HepG2 (cell line): Measurements from ENCODE around the gene INTS14. TPM values are rescaled to one million over a fixed set of nuclear protein-coding genes. Genes with fewer than 3 reads are reported as not detected.

Experiments
- ATAC-seq: fragments of 200-7000 bp; cut with Tn5 transposase; 3 replicates; pipeline ENCODE4 v1.9.1; 2020; ENCODE audit warnings: mild to moderate bottlenecking, moderate library complexity
- BruUV-seq: library from RNA; stranded (reverse); fragments of 400-500 nt; replicated peaks from 2 replicates; lab custom pipeline; 2021; lab: Mats Ljungman, UMichigan
- CTCF ChIA-PET: fragments of 300-600 bp; formaldehyde crosslinking; extraction: SDS; loops from one replicate; lab custom pipeline; 2021; ENCODE audit warnings: low total read pairs, inconsistent platforms, low intra/inter-chr PET ratio; lab: Yijun Ruan, JAX
- POLR2A ChIA-PET: fragments of 350-600 bp; sonication (Branson Sonifier 250); formaldehyde crosslinking; loops from one replicate; lab custom pipeline; 2020; ENCODE audit warnings: antibody characterized with exemption, inconsistent platforms; lab: Yijun Ruan, JAX
- DNase-seq: peaks from one replicate; pipeline ENCODE4 v3.0.0-alpha.2; 2015; ENCODE audit warnings: low spot score
- FAIRE-seq: peaks from 3 replicates; lab custom pipeline; 2011; peaks lifted over from hg19 to GRCh38; lab: Jason Lieb, UNC
- H2AFZ ChIP-seq: one replicate; pipeline ENCODE4 v1.6.1; 2011; ENCODE audit warnings: low read length, inconsistent platforms
- H3K27ac ChIP-seq: fragments of 300-600 bp; 3 replicates; pipeline ENCODE4 v1.8.0; 2011; ENCODE audit warnings: mixed run types, mild to moderate bottlenecking, mixed read lengths, low read length, inconsistent platforms; ENCODE audit not compliant: insufficient read depth; ENCODE audit errors: extremely low read length
- H3K27me3 ChIP-seq, 2 experiments: fragments of 200-600 bp in 1 of 2; 2 replicates in 1 of 2; 3 replicates in 1 of 2; pipeline versions ENCODE4 v1.6.0 to v1.8.0; 2011; ENCODE audit warnings: low read length in 2 of 2, mild to moderate bottlenecking in 2 of 2, moderate library complexity in 2 of 2, inconsistent platforms in 1 of 2; ENCODE audit not compliant: insufficient read depth in 2 of 2, control insufficient read depth in 1 of 2
- H3K36me3 ChIP-seq, 2 experiments: fragments of 200-600 bp in 1 of 2; replicated peaks in 1 of 2; 2 replicates in 1 of 2; 3 replicates in 1 of 2; pipeline versions ENCODE4 v1.5.1 to v1.8.0; 2011; ENCODE audit warnings: low read length in 2 of 2, inconsistent platforms in 1 of 2; ENCODE audit not compliant: insufficient read depth in 2 of 2, control insufficient read depth in 1 of 2
- H3K4me1 ChIP-seq: 2 replicates; pipeline ENCODE4 v1.5.1; 2012; ENCODE audit warnings: low read length, inconsistent platforms; ENCODE audit not compliant: insufficient read depth
- H3K4me2 ChIP-seq: 2 replicates; pipeline ENCODE4 v1.6.0; 2011; ENCODE audit warnings: low read depth, low read length, inconsistent platforms
- H3K4me3 ChIP-seq, 3 experiments: fragments of 200-600 bp in 1 of 3; sonication (generic), shearing (Covaris generic) in 1 of 3; replicated peaks in 1 of 3; 2 replicates each; pipeline ENCODE4 v1.5.1; 2011 to 2016; ENCODE audit warnings: low read length in 3 of 3, inconsistent platforms in 2 of 3, low read depth in 2 of 3, mild to moderate bottlenecking in 2 of 3, control low read depth in 1 of 3, mixed read lengths in 1 of 3; ENCODE audit not compliant: insufficient read depth in 1 of 3
- H3K79me2 ChIP-seq: one replicate; pipeline ENCODE4 v1.6.1; 2011; ENCODE audit warnings: low read length, inconsistent platforms; ENCODE audit not compliant: insufficient read depth
- H3K9ac ChIP-seq: 2 replicates; pipeline ENCODE4 v1.6.0; 2011; ENCODE audit warnings: mild to moderate bottlenecking, low read depth, low read length, inconsistent platforms; ENCODE audit not compliant: insufficient read depth
- H3K9me3 ChIP-seq: 2 replicates; pipeline ENCODE4 v1.5.1; 2012; ENCODE audit warnings: mild to moderate bottlenecking, low read length
- H4K20me1 ChIP-seq: 2 replicates; pipeline ENCODE4 v1.6.0; 2011; ENCODE audit warnings: inconsistent platforms, mild to moderate bottlenecking, low read length, moderate library complexity; ENCODE audit not compliant: insufficient read depth
- ATF6 ChIP-seq: sonication (generic); formaldehyde crosslinking; conservative IDR thresholded peaks from 2 replicates; pipeline ENCODE4 v1.4.0; 2020; ENCODE audit warnings: missing genetic modification reagents
- BATF2 ChIP-seq: sonication (generic); formaldehyde crosslinking; IDR thresholded peaks from 2 replicates; pipeline ENCODE4 v1.8.0; 2022; ENCODE audit warnings: mild to moderate bottlenecking, missing genetic modification reagents, moderate library complexity
- CBX5 ChIP-seq: sonication (generic); formaldehyde crosslinking; IDR thresholded peaks from 2 replicates; pipeline ENCODE4 v1.4.0; 2020; ENCODE audit warnings: missing genetic modification reagents, borderline replicate concordance
- KLF11 ChIP-seq: IDR thresholded peaks from 2 replicates; pipeline ENCODE4 v1.6.1; 2016; ENCODE audit warnings: missing compliant biosample characterization
- KLF6 ChIP-seq: IDR thresholded peaks from 2 replicates; pipeline ENCODE4 v1.8.0; 2016; ENCODE audit warnings: missing biosample characterization, missing genetic modification reagents
- LRRFIP1 ChIP-seq: sonication (generic); formaldehyde crosslinking; conservative IDR thresholded peaks from 2 replicates; pipeline ENCODE4 v1.4.0; 2020; ENCODE audit warnings: missing genetic modification reagents
- PHB2 ChIP-seq: fragments of 450-650 bp; IDR thresholded peaks from 2 replicates; pipeline ENCODE4 v1.6.1; 2018; ENCODE audit not compliant: partially characterized antibody
- RFX3 ChIP-seq: IDR thresholded peaks from 2 replicates; pipeline ENCODE4 v1.6.1; 2016; ENCODE audit warnings: missing biosample characterization, missing genetic modification reagents
- SPEN ChIP-seq: sonication (generic); formaldehyde crosslinking; IDR thresholded peaks from 2 replicates; pipeline ENCODE4 v1.5.1; 2020; ENCODE audit warnings: low read depth, mild to moderate bottlenecking, missing genetic modification reagents
- ZNF543 ChIP-seq: sonication (generic); formaldehyde crosslinking; IDR thresholded peaks from 2 replicates; pipeline ENCODE4 v1.4.0; 2020; ENCODE audit warnings: mild to moderate bottlenecking, missing genetic modification reagents
- ZNF614 ChIP-seq: IDR thresholded peaks from 2 replicates; pipeline ENCODE4 v1.6.1; 2018; ENCODE audit warnings: missing biosample characterization, missing genetic modification reagents, inconsistent platforms, borderline replicate concordance
- ZNF652 ChIP-seq: IDR thresholded peaks from 2 replicates; pipeline ENCODE4 v1.6.1; 2016; ENCODE audit warnings: low read depth, borderline replicate concordance
- ZNF766 ChIP-seq: sonication (generic); formaldehyde crosslinking; IDR thresholded peaks from 2 replicates; pipeline ENCODE4 v1.5.0; 2020; ENCODE audit warnings: missing genetic modification reagents, borderline replicate concordance
- ZSCAN21 ChIP-seq: sonication (generic); formaldehyde crosslinking; IDR thresholded peaks from 2 replicates; pipeline ENCODE4 v1.8.0; 2022; ENCODE audit warnings: mild to moderate bottlenecking, missing genetic modification reagents, moderate library complexity, borderline replicate concordance
- WGBS: methylation state at CpG from one replicate; pipeline ENCODE4 v1.1.6; 2017; ENCODE audit warnings: low lambda C conversion rate; 5-methylcytosine and 5-hydroxymethylcytosine counted together
- in situ Hi-C: cut with HindIII; loops from 2 replicates; pipeline ENCODE4 v1.10.0; 2017; ENCODE audit warnings: low pct_unique_long_range_greater_than_20kb; ENCODE audit not compliant: extremely low pct_ligation_motif_present
- intact Hi-C: fragments of 100-400 bp; cut with micrococcal nuclease; formaldehyde crosslinking; loops from one replicate; pipeline ENCODE4 v1.10.0; 2022; ENCODE audit not compliant: unreplicated experiment
- polyA plus RNA-seq, 8 experiments: library from polyadenylated mRNA; depleted of rRNA in 3 of 8; stranded (reverse) in 7 of 8; unstranded in 1 of 8; fragments of >200 nt; fragmentation: Illumina TruSeq in 4 of 8; extraction: Trizol in 4 of 8; gene quantifications; 2 replicates each; pipeline versions ENCODE4 v1.2.1 to v1.2.3, GENCODE V29; 2011 to 2016; ENCODE audit warnings: low read depth in 4 of 8, missing spikeins in 1 of 8, mixed read lengths in 1 of 8; ENCODE audit not compliant: insufficient read depth in 1 of 8
- total RNA-seq, 5 experiments: library from RNA; depleted of rRNA; stranded (reverse); fragments of >200 nt; fragmentation: Illumina TruSeq; extraction: Trizol; gene quantifications; 2 replicates each; pipeline ENCODE4 v1.2.3, GENCODE V29; 2016; ENCODE audit warnings: low read depth in 1 of 5

The INTS14 gene
- total and polyA plus RNA-seq, 2 of the 13 experiments (the other 11 are each of a cell fraction or from before 2014, with no cell fraction given), result 41.4 to 52.0 TPM

- BruUV-seq, result no TSS peak
- POLR2A ChIA-PET, result interaction anchor here (1.3 kb wide), 1 partner anchor 27 kb away, joined by 4 read pairs; the partner anchor contains the start of gene INTS14
- no peak overlapping the region for H3K4me3 ChIP-seq
- no peaks in the 10 kb centered on the region; a peak in 1 of 5 replicates for H3K27me3 ChIP-seq
- H3K9me3 ChIP-seq, result no peaks in the 10 kb centered on the region
- WGBS, result 81% methylated on average over 5 of the region's 5 CpGs
- FAIRE-seq (no peak), ATAC-seq (peak; percentile 47), DNase-seq (no peak)
- peaks cover 5% of the 10 kb centered on the region; the same call in 1 of the 2 replicates for H3K4me1 ChIP-seq
- CTCF ChIA-PET, result interaction anchor here (0.9 to 2.3 kb wide), 2 partner anchors 219 to 650 kb away, joined by 3 to 12 read pairs; no protein-coding TSS in a partner anchor
- no peak overlapping the region for H3K27ac ChIP-seq
- H4K20me1 ChIP-seq, result no peaks in the 10 kb centered on the region
- H3K9ac ChIP-seq, result no peak overlapping the region
- intact Hi-C loops, result loop anchor here (2.0 kb wide), 2 partner anchors 197 to 219 kb away; no protein-coding TSS in a partner anchor
- H3K4me2 ChIP-seq, result no peak overlapping the region
- in situ Hi-C loops, result loop anchor here (25.0 kb wide), 1 partner anchor 224 kb away; the partner anchor contains the start of gene RAB11A
- H3K36me3 ChIP-seq, result no peaks in the 10 kb centered on the region
- H2AFZ ChIP-seq, result no peak overlapping the region
- H3K79me2 ChIP-seq, result no peaks in the 10 kb centered on the region
- TF ChIP-seq ZNF652 (CRISPR knock-in tag), result no peak
- no peak for TF ChIP-seq PHB2
- no peak for TF ChIP-seq CBX5 (CRISPR knock-in tag)
- no peak for TF ChIP-seq SPEN (CRISPR knock-in tag)
- TF ChIP-seq LRRFIP1 (CRISPR knock-in tag), result no peak
- no peak for TF ChIP-seq ZSCAN21 (CRISPR knock-in tag)
- no peak for TF ChIP-seq ATF6 (CRISPR knock-in tag)
- TF ChIP-seq ZNF614 (CRISPR knock-in tag), result no peak
- no peak for TF ChIP-seq BATF2 (CRISPR knock-in tag)
- TF ChIP-seq ZNF543 (CRISPR knock-in tag), result no peak
- TF ChIP-seq KLF11, result no peak
- TF ChIP-seq RFX3 (CRISPR knock-in tag), result no peak
- TF ChIP-seq ZNF766 (CRISPR knock-in tag), result no peak
- TF ChIP-seq KLF6 (CRISPR knock-in tag), result no peak
Observed at GRCh38 chr15:65638109-65638508, 27.2 kb upstream of the INTS14 start.
